HG03520 (cell line): ENCODE data around the gene TSR3.

ENCODE experiments used
- ATAC-seq: cut with Tn5 transposase; IDR thresholded peaks from one replicate; pipeline ENCODE4 v1.9.1; 2021; ENCODE audit warnings: mild to moderate bottlenecking, moderate library complexity; ENCODE audit not compliant: unreplicated experiment

Gene TSR3

GRCh38 chr16:1311212-1311737 lies 40.4 kb downstream of the TSR3 start:
- ATAC-seq, result no peak

DNA sequence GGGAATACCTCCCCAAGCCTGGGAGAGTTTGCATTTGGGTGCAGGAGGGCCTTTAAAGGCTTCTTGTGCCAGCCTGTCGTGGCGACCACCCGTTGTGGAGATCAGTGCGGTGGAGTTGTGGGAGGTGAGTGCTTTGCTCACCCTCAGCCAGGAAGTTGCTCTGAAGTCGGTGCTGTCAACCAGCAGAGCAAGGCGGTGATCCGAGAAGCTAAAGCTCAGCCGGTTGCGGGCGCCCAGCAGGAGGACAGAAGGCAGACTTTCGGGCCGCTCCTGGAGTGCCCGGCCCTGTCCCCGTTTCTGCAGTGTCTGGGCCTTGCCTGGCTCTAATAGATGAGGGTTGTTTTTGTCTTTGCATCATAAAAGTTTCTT lies 40.9 kb downstream of the TSR3 start:
- ATAC-seq, result no peak

DNA sequence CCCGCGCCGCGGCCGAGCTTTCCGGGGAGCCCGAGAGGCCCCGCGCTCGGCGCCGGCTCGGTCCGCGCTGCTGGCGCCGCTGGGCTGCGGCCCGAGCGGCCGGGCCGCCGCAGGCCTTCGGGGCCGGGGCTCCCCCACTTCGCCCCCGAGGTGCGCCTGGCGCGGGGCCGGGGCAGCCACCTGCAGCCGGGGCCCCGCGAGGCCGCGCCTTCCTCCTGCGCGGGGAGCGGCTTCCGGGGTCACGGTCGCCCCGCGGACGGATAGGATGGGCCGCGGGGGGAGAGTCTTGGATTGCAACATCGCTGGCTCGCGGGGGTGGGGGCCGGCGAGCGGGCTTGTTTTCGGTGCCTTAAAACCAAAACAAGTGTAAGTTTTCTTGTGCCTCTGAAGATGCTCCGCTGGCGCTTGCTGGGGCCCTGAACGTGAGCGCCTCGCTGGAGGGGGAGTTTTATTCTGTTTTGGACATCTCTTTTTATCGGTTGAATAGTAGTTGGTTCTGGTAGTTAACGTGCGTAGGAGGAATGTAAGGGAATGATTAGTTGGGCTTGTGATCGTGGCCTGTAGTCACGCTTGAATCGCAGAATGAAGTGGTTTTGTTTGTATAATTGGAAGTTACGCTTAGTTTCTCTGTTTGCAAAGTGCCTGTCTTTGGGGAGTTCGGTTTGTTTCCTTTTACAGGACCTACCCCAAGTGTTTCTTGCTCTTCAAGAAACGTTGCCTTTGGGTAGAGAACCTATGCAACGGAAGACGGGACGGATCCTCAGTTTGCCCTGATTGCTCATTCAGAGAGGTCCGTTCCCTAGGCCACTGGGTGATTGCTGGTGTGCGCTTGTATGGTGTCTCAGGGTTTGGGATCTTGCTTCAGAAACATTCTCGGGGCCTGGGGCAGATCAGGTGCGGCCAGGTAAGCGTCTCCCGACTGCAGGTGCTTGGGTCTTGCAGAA lies 41.5 kb downstream of the TSR3 start:
- ATAC-seq, result peak; percentile 13

- ATAC-seq, result peak; percentile 47
Observed at GRCh38 chr16:1308977-1309885, 42.4 kb downstream of the TSR3 start, which contains the start of gene UBE2I. TSS of gene UBE2I (plus strand) at chr16:1309636. CDS start at chr16:1314031, 4,395 bp downstream.

GRCh38 chr16:1308036-1308976 lies 43.4 kb downstream of the TSR3 start:
- ATAC-seq, result peak; percentile 16

GRCh38 chr16:1306334-1306733 lies 45.3 kb downstream of the TSR3 start:
- ATAC-seq, result no peak

DNA sequence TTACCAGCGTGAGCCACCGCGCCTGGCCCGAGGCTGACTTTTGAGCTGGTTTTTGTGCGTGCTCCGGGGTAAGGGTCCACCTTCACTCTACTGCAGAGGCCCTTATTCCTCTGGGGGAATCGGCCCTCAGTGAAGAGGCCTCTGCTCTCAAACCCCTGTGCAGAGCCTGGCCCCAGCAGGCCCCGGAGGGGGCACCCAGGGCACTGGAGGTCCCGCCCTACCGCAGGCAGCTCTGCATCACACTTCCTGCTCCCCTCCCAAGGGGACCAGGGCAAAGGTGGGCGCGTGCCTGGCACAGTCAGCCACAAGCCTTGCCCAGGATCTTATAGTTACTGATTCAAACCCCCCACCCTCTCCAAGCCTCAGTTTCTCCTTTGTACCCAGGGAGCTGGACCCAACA lies 45.9 kb downstream of the TSR3 start:
- ATAC-seq, result no peak

- no peak for ATAC-seq
Observed at GRCh38 chr16:1301562-1301961, 50.1 kb downstream of the TSR3 start.

GRCh38 chr16:1300664-1301476 lies 50.8 kb downstream of the TSR3 start:
- ATAC-seq, result no peak

DNA sequence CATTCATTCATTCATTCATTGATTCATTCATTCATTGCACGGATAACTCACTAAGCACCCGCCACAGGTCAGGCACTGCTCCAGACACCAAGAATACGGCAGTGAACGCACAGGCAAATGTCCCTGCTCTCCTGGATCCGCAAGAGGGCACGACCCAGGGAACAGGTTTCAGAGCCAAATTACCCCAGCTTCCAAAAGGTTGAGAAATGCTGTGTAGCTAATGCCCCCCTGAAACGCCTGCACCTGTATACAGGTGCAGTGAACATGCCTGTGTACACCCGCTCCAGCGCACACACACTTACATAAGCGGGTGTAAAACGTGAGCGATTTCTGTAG lies 51.8 kb downstream of the TSR3 start:
- ATAC-seq, result no peak
